ENCODE results near the gene ASB13.

DNA sequence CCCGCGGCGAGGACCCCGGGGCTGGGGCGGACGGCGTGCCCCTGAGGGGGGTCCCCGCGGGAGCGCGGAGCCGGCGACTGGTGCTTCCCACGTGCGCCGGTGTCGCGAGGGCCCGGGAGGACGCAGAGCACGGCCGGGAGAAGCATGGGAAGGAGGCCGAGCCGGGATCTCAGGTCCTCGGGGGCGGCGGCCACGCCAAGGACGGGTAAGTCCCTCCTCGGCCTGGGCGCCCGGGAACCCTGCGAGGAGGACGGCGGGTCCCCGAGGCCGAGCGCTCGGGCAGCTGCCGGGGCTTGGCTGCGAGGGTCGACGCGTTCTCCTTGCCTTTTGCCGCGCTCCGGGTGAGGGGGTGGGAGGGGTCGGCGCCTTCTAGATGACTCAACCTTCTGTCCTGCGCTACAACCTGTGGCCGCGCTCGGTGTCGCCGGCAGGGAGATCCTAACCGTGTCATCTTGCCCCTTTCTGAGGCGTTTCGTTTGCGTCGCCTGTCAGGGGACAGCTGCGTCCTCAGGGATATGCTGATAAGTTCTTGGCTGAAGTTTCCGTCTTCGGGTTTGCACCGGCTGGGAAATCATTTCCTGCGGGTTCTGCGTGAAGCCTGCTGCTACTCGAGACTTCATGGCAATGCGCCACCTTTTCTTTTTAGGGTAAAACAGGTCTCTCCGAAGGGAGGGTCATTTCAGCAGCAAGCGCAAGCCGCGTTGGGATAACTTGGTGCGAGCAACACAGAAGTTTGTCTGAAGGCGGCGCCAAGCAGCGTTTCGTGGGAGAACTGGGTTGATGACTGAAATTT lies 18.8 kb upstream of the ASB13 start:
- TF ChIP-seq POLR2AphosphoS5 (IDR thresholded peaks at IDR 0.05; ENCODE audit: low read depth, low read length) (0 out of 2 replicates have a peak, but pooled peaks have one; percentile 9), SPI1 (IDR thresholded peaks at IDR 0.05; ENCODE audit: low read depth, low read length) (no peak), POLR2A (IDR thresholded peaks at IDR 0.05; ENCODE audit: low read depth, low read length) (no peak; the same call in 1 of the 2 replicates)

All from GM12891 (cell line).